Caco-2 (cell line): Measurements from ENCODE around the gene TUBGCP6. TPM values are rescaled to one million over a fixed set of nuclear protein-coding genes. Genes with fewer than 3 reads are reported as not detected.

Source experiments
- BruUV-seq: library from RNA; stranded (reverse); fragments of 400-500 nt; replicated peaks from 2 replicates; lab custom pipeline; 2021; lab: Mats Ljungman, UMichigan
- CTCF ChIA-PET: fragments of 300-600 bp; sonication (Branson Sonifier 250); formaldehyde crosslinking; loops from one replicate; lab custom pipeline; 2022; ENCODE audit warnings: antibody characterized with exemption; lab: Charles Lee
- POLR2A ChIA-PET: fragments of 300-600 bp; sonication (Branson Sonifier 250); formaldehyde crosslinking; loops from one replicate; lab custom pipeline; 2022; ENCODE audit warnings: antibody characterized with exemption; lab: Charles Lee
- DNase-seq, 2 experiments: peaks; one replicate each; pipeline versions ENCODE4 v3.0.0 to v3.0.0-alpha.2; 2020 to 2022
- H3K27me3 ChIP-seq: replicated peaks from 2 replicates; pipeline ENCODE4 v1.6.0; 2011; ENCODE audit warnings: low read length; ENCODE audit not compliant: control insufficient read depth, insufficient read depth
- H3K36me3 ChIP-seq: 2 replicates; pipeline ENCODE4 v1.5.1; 2011; ENCODE audit warnings: low read length; ENCODE audit not compliant: control insufficient read depth, insufficient read depth
- H3K4me1 ChIP-seq: fragments of 250-450 bp; sonication (Bioruptor Pico); 2 replicates; pipeline ENCODE4 v1.5.1; 2020; ENCODE audit warnings: mild to moderate bottlenecking
- H3K4me3 ChIP-seq: 2 replicates; pipeline ENCODE4 v1.5.1; 2011; ENCODE audit warnings: low read depth, mild to moderate bottlenecking, control low read depth, low read length
- H3K9me3 ChIP-seq: fragments of 250-450 bp; sonication (Bioruptor Pico); 2 replicates; pipeline ENCODE4 v1.5.1; 2020; ENCODE audit warnings: mild to moderate bottlenecking, moderate library complexity
- H3K27ac Mint-ChIP-seq: one replicate; pipeline ENCODE4 v1.8.0; 2022; ENCODE audit warnings: mixed read lengths; ENCODE audit not compliant: unreplicated experiment
- H3K27me3 Mint-ChIP-seq: one replicate; pipeline ENCODE4 v1.8.0; 2022; ENCODE audit warnings: mixed read lengths; ENCODE audit not compliant: insufficient read depth, unreplicated experiment
- H3K36me3 Mint-ChIP-seq: one replicate; pipeline ENCODE4 v1.8.0; 2022; ENCODE audit warnings: mild to moderate bottlenecking, mixed read lengths; ENCODE audit not compliant: insufficient read depth, unreplicated experiment
- H3K4me1 Mint-ChIP-seq: one replicate; pipeline ENCODE4 v1.8.0; 2022; ENCODE audit warnings: low read depth, mixed read lengths; ENCODE audit not compliant: unreplicated experiment
- H3K4me3 Mint-ChIP-seq: one replicate; pipeline ENCODE4 v1.8.0; 2022; ENCODE audit warnings: mild to moderate bottlenecking, moderate library complexity, mixed read lengths; ENCODE audit not compliant: unreplicated experiment
- H3K9me3 Mint-ChIP-seq: one replicate; pipeline ENCODE4 v1.8.0; 2022; ENCODE audit warnings: mixed read lengths; ENCODE audit not compliant: unreplicated experiment
- CTCF ChIP-seq, 2 experiments: fragments of 200-600 bp in 1 of 2; IDR thresholded peaks; 1 replicate in 1 of 2; 2 replicates in 1 of 2; pipeline versions ENCODE4 v1.5.1 to v1.8.0; 2011 to 2022; ENCODE audit warnings: antibody characterized with exemption in 1 of 2, control low read depth in 1 of 2, inconsistent platforms in 1 of 2, low read depth in 1 of 2, low read length in 1 of 2, mild to moderate bottlenecking in 1 of 2, moderate library complexity in 1 of 2; ENCODE audit not compliant: insufficient read depth in 1 of 2, severe bottlenecking in 1 of 2, unreplicated experiment in 1 of 2
- intact Hi-C: fragments of 100-400 bp; cut with micrococcal nuclease; formaldehyde crosslinking; loops from one replicate; pipeline ENCODE4 v1.10.0; 2022; ENCODE audit not compliant: unreplicated experiment
- total RNA-seq: library from RNA; stranded (reverse); gene quantifications from 2 replicates; pipeline ENCODE4 v1.2.3, GENCODE V29; 2022

The TUBGCP6 gene
- total RNA-seq, 1 experiment from 2014 or later: 29.3 TPM

DNA sequence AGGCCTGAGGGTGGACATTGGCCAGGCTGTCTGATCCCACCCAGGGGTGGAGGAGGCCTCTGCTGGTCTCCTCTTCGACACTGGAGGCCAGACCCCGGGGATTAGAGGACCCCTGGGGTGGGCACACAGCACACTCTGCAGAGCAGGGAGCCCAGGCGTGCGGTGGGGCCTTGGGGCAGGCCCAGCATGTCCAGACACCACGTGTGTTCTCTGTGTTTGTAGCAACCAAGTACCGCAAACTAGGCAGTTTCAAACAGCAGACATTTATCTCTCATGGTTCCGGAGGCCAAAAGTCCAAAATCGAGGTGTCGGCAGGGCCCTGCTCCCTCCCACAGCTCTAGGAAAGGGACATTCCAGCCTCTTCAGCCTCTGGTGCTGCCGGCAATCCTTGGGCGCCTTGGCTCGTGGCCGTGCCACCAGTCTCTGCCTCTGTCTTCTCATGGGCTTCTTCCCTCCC is 72.8 kb downstream of the TUBGCP6 start:
- H3K4me1 Mint-ChIP-seq: peaks cover 6% of the 10 kb centered on the region
- H3K4me1 ChIP-seq: peaks cover 11% of the 10 kb centered on the region; the same call in 1 of the 2 replicates
- peak overlapping the region; percentile 23 for H3K4me3 Mint-ChIP-seq
- no TSS peak for BruUV-seq
- H3K4me3 ChIP-seq: no peak overlapping the region
- no peaks in the 10 kb centered on the region for H3K27me3 ChIP-seq
- ChIA-PET POLR2A (no interaction called here), CTCF (interaction anchor here (0.6 kb wide), 1 partner anchor 384 kb away, joined by 3 read pairs; no protein-coding TSS in a partner anchor)
- no peaks in the 10 kb centered on the region for H3K9me3 Mint-ChIP-seq
- H3K9me3 ChIP-seq: no peaks in the 10 kb centered on the region
- TF ChIP-seq CTCF (IDR thresholded peaks at IDR 0.05; ENCODE audit: insufficient read depth in 1 of 2, low read depth in 1 of 2, low read length in 1 of 2, severe bottlenecking in 1 of 2, unreplicated experiment in 1 of 2): no peak
- intact Hi-C loops: no loop called here
- H3K36me3 Mint-ChIP-seq: no peaks in the 10 kb centered on the region
- H3K36me3 ChIP-seq: no peaks in the 10 kb centered on the region
- DNase-seq: no peak
- H3K27ac Mint-ChIP-seq: no peak overlapping the region
- H3K27me3 Mint-ChIP-seq: peaks cover 11% of the 10 kb centered on the region

- H3K9me3 Mint-ChIP-seq: no peaks in the 10 kb centered on the region
- Histone ChIP-seq H3K4me3 (no peak overlapping the region), H3K36me3 (no peaks in the 10 kb centered on the region), H3K9me3 (no peaks in the 10 kb centered on the region), H3K27me3 (no peaks in the 10 kb centered on the region), H3K4me1 (peaks cover 11% of the 10 kb centered on the region; the same call in 1 of the 2 replicates)
- CTCF ChIA-PET: no interaction called here
- no peak for TF ChIP-seq CTCF (IDR thresholded peaks at IDR 0.05; ENCODE audit: insufficient read depth in 1 of 2, low read depth in 1 of 2, low read length in 1 of 2, severe bottlenecking in 1 of 2, unreplicated experiment in 1 of 2)
- peaks cover 11% of the 10 kb centered on the region for H3K27me3 Mint-ChIP-seq
- H3K4me3 Mint-ChIP-seq: peak overlapping the region; percentile 78
- DNase-seq: no peak
- no TSS peak for BruUV-seq
- peak overlapping the region; percentile 64 for H3K27ac Mint-ChIP-seq
- peaks cover 6% of the 10 kb centered on the region for H3K4me1 Mint-ChIP-seq
- no peaks in the 10 kb centered on the region for H3K36me3 Mint-ChIP-seq
- intact Hi-C loops: no loop called here
- POLR2A ChIA-PET: no interaction called here
Observed at GRCh38 chr22:50171319-50171964, 73.4 kb downstream of the TUBGCP6 start.

- ChIA-PET POLR2A (no interaction called here), CTCF (no interaction called here)
- H3K4me3 ChIP-seq: peak within 1 kb of the TSS; percentile 41
- no peaks in the 10 kb centered on the region for H3K36me3 Mint-ChIP-seq
- no peak for DNase-seq
- no peaks in the 10 kb centered on the region for H3K36me3 ChIP-seq
- no peaks in the 10 kb centered on the region for H3K9me3 Mint-ChIP-seq
- H3K4me1 Mint-ChIP-seq: peaks cover 6% of the 10 kb centered on the region
- H3K4me3 Mint-ChIP-seq: peak within 1 kb of the TSS; percentile 78
- BruUV-seq: no TSS peak
- no peaks in the 10 kb centered on the region for H3K9me3 ChIP-seq
- no peaks in the 10 kb centered on the region for H3K27me3 ChIP-seq
- TF ChIP-seq CTCF (IDR thresholded peaks at IDR 0.05; ENCODE audit: insufficient read depth in 1 of 2, low read depth in 1 of 2, low read length in 1 of 2, severe bottlenecking in 1 of 2, unreplicated experiment in 1 of 2): no peak
- intact Hi-C loops: no loop called here
- H3K4me1 ChIP-seq: peaks cover 11% of the 10 kb centered on the region; the same call in 1 of the 2 replicates
- H3K27ac Mint-ChIP-seq: peak within 1 kb of the TSS; percentile 64
- H3K27me3 Mint-ChIP-seq: peaks cover 11% of the 10 kb centered on the region
Observed at GRCh38 chr22:50170453-50171318, 74.1 kb downstream of the TUBGCP6 start, which contains the start of gene PANX2. TSS of gene PANX2 (plus strand) at chr22:50170731. CDS start at chr22:50170731, 0 bp downstream.
